ENCODE measurements around the gene UHMK1.
"Not testable (repeated sequence)": the region's sequence is repeated elsewhere in the genome, so short reads cannot be mapped to it uniquely, and the experiment has no call there.

Gene UHMK1

DNA sequence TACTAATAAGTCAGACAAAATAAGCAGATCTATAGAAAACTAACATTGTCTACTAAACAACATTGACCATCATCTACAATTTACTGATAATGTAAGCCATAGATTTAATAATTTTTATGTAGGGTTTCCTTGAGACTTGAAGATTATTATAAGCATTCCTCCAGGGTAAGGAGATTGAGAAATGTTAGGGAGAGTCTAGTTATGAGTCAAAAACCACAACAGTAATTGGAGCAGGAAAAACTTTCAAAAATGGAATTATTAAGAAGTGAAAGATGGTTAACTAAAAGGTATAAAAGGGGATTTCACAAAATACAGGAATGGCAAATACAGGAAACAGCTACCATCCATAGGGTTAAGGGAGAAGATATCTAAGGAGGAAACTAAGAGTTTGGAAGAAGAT lies 12.4 kb upstream of the UHMK1 start:
- no peak overlapping the region for H3K4me3 ChIP-seq (ENCODE audit: low read depth, low read length)
- TF ChIP-seq POLR2A (IDR thresholded peaks at IDR 0.05; ENCODE audit: extremely low read depth, insufficient read length) = no peak
- TF ChIP-seq, protein P1, sequence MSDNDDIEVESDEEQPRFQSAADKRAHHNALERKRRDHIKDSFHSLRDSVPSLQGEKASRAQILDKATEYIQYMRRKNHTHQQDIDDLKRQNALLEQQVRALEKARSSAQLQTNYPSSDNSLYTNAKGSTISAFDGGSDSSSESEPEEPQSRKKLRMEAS (IDR thresholded peaks at IDR 0.05; ENCODE audit: low read depth, low read length) = no peak
- TF ChIP-seq, protein P2, sequence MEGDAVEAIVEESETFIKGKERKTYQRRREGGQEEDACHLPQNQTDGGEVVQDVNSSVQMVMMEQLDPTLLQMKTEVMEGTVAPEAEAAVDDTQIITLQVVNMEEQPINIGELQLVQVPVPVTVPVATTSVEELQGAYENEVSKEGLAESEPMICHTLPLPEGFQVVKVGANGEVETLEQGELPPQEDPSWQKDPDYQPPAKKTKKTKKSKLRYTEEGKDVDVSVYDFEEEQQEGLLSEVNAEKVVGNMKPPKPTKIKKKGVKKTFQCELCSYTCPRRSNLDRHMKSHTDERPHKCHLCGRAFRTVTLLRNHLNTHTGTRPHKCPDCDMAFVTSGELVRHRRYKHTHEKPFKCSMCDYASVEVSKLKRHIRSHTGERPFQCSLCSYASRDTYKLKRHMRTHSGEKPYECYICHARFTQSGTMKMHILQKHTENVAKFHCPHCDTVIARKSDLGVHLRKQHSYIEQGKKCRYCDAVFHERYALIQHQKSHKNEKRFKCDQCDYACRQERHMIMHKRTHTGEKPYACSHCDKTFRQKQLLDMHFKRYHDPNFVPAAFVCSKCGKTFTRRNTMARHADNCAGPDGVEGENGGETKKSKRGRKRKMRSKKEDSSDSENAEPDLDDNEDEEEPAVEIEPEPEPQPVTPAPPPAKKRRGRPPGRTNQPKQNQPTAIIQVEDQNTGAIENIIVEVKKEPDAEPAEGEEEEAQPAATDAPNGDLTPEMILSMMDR (IDR thresholded peaks at IDR 0.05; ENCODE audit: low read depth, low read length) = no peak
- TF ChIP-seq MYC (IDR thresholded peaks at IDR 0.05; ENCODE audit: low read depth, low read length) = no peak
- DNase-seq (ENCODE audit: low read depth) = no peak

DNA sequence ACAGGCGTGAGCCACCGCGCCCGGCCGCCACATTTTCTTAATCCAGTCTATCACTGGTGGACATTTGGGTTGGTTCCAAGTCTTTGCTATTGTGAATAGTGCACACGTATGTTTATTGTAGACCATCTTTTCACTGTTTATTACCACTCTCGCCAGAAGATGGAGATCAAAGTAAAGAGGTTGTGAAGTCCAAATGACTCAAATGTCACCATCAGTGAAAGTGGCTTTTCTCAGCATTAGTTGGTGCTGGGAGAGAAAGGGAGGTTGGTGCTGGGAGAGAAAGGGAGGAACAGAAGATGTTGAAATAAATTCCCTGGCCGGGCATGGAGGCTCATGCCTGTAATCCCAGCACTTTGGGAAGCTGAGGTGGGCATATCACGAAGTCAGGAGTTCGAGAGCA lies 10.4 kb upstream of the UHMK1 start:
- DNase-seq (ENCODE audit: low read depth) = no peak
- H3K4me3 ChIP-seq (ENCODE audit: low read depth, low read length) = no peak overlapping the region
- no peak for TF ChIP-seq POLR2A (IDR thresholded peaks at IDR 0.05; ENCODE audit: extremely low read depth, insufficient read length)
- TF ChIP-seq, protein P2 (IDR thresholded peaks at IDR 0.05; ENCODE audit: low read depth, low read length) = no peak
- no peak for TF ChIP-seq MYC (IDR thresholded peaks at IDR 0.05; ENCODE audit: low read depth, low read length)
- TF ChIP-seq, protein P1 (IDR thresholded peaks at IDR 0.05; ENCODE audit: low read depth, low read length) = no peak

DNA sequence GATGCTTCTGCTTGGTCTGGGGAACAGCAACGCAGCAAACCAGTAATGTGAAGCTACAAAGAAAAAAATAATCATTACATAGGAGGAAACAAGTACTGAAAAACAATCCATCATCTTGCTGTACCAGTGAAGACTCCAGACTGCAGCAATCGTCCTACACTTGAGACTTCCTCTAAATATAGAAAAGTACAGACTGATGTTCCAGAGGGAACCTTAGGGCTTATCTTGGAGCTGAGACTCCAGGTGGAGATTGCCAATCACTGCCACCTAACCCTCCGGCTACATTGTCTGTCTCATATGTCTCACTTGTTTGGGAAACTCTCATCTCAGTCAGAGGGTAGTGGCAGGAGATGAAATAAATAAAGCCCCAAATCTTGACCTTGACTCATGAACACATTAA lies 9.4 kb upstream of the UHMK1 start:
- H3K4me3 ChIP-seq (ENCODE audit: low read depth, low read length) = no peak overlapping the region
- no peak for DNase-seq (ENCODE audit: low read depth)
- TF ChIP-seq, protein P1 (IDR thresholded peaks at IDR 0.05; ENCODE audit: low read depth, low read length) = no peak
- TF ChIP-seq, protein P2 (IDR thresholded peaks at IDR 0.05; ENCODE audit: low read depth, low read length) = no peak
- TF ChIP-seq POLR2A (IDR thresholded peaks at IDR 0.05; ENCODE audit: extremely low read depth, insufficient read length) = no peak

DNA sequence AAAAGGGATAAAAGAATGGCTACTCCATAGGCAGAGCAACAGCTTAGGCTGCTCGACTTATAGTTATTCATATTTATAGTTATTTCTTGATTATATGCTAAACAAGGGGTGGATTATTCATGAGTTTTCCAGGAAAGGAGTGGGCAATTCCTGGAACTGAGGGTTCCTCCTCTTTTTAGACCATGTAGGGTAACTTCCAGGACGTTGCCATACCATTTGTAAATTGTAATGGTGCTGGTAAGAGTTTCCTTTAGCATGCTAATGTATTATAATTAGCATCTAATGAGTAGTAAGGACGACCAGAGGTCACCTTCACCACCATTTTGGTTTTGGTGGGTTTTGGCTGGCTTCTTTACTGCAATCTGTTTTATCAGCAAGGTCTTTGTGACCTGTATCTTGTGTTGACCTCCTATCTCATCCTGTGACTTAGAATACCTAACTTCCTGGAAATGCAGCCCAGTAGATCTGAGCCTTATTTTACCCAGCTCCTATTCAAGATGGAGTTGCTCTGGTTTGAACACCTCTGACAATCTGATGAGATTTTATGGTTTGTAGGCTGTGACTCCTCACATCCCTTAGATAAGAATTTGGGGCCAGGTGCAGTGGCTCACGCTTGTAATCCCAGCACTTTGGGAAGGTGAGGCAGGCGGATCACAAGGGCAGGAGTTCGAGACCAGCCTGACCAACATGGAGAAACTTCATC lies 1.9 kb upstream of the UHMK1 start:
- not testable (repeated sequence) for DNase-seq (ENCODE audit: low read depth); H3K4me3 ChIP-seq (ENCODE audit: low read depth, low read length)

DNA sequence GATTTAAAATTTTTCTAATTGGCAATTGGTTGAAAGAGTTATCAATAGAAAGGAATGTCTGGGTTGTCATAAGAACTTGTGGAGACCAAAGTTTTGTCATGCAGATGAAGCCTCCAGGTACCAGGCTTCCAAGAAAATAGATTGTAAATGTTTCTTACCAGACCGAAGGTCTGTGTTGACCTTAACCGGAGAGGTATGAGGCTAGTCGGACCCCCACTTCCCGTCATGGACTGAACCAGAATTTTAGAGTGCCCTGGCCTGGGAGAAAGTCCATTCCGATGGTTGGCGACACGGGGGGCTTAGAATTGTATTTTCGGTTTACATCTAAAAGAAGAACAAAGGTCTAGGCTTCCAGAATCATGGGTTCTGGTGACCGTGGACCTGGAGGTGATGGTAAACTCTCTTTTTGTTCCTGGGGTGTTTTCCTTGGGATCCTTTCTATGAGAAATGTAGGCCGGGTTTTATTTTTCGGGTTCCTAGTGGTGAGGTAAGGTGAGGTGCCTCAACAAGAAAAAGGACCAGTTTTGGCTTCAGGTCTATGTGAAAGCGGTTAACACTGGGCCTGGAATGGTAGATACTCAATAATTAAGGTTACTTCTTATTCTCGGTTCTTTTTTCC lies 405 bp upstream of the UHMK1 start:
- no peak for DNase-seq (ENCODE audit: low read depth)
- TF ChIP-seq, protein P1 (IDR thresholded peaks at IDR 0.05; ENCODE audit: low read depth, low read length) = no peak
- TF ChIP-seq POLR2A (IDR thresholded peaks at IDR 0.05; ENCODE audit: extremely low read depth, insufficient read length) = no peak
- TF ChIP-seq, protein P2 (IDR thresholded peaks at IDR 0.05; ENCODE audit: low read depth, low read length) = no peak
- no peak for TF ChIP-seq MYC (IDR thresholded peaks at IDR 0.05; ENCODE audit: low read depth, low read length)
- peak overlapping the region; percentile 97 for H3K4me3 ChIP-seq (ENCODE audit: low read depth, low read length)

DNA sequence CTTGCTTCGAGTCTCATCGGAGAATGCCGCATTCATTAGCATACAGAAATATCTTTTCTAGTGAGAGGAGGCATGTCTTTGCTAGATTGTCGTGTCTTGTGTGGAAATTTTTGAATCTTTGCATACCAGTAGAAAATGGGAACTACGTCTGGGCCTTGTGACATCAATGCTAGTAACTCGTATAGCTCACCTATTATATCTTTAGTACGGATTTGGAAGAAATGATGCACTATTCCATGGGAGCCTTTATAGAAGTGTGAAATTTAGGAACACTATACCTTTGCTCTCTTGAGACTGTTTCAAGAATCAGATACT lies 835 bp downstream of the UHMK1 start:
- H3K4me3 ChIP-seq (ENCODE audit: low read depth, low read length) = peak overlapping the region; percentile 97
- DNase-seq (ENCODE audit: low read depth) = peak; percentile 44
- TF ChIP-seq POLR2A (IDR thresholded peaks at IDR 0.05; ENCODE audit: extremely low read depth, insufficient read length) (no peak), MYC (IDR thresholded peaks at IDR 0.05; ENCODE audit: low read depth, low read length) (no peak)
- TF ChIP-seq, protein P1 (IDR thresholded peaks at IDR 0.05; ENCODE audit: low read depth, low read length) = no peak
- TF ChIP-seq, protein P2 (IDR thresholded peaks at IDR 0.05; ENCODE audit: low read depth, low read length) = no peak
